OCI-M1 (cell line): ENCODE measurements around the gene KCNQ1.

Source experiments
- DNase-seq: peaks from one replicate; lab custom pipeline; 2025; lab: John Stamatoyannopoulos, UW

Gene KCNQ1

GRCh38 chr11:2808850-2809846 is 364.3 kb downstream of the KCNQ1 start:
- DNase-seq, result no peak

DNA sequence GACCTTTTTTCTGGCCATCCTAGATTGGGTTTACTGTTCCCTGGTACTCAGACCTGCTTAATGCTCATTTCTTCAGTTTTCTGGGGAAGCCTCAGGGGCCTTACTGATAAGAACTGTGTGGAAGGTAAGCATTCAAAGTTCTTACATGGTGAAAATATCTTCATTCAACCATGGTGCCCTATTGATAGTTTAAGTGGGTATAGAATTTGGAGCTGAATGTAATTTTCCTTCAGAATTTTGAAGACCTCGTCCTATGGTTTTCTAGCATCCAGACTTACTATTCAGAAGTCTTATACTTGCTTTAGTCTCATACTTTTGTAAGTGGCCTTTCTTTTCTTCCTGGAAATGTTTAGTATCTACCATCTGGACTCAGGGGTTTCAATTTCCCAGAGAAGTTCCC is 365.0 kb downstream of the KCNQ1 start:
- DNase-seq, result no peak

GRCh38 chr11:2810411-2811205 is 365.8 kb downstream of the KCNQ1 start:
- DNase-seq, result no peak

GRCh38 chr11:2811206-2812091 is 366.6 kb downstream of the KCNQ1 start:
- no peak for DNase-seq

DNA sequence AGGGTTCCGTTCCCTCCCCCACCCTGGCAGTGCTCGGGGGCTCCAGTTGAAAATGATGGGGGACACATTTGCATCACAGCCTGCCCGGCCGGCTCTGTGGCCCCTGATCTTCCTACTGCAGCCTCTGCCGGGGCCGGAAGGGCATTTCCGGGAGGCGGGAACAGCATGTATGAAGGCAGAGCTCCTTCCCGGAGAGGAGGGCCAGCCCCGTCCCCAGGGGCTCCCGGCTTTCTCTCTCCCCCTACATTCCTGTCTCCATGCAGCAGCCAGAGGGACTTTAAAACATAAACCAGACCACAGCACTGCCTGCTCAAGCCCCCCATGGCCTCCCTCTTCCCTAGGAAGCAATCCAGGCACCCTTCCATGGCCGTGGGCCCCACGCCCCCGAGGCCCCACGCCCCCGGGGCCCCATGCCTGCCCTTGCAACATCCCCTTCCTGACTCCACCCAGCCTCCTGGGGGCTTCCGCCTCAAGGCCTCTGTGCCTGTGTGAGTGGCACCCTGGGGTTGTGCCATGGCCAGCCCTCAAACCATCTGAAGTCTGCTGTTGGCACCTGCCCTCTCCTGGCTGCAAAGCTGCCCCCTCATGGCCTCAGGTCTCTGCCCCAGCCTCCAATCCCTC is 367.7 kb downstream of the KCNQ1 start:
- no peak for DNase-seq

DNA sequence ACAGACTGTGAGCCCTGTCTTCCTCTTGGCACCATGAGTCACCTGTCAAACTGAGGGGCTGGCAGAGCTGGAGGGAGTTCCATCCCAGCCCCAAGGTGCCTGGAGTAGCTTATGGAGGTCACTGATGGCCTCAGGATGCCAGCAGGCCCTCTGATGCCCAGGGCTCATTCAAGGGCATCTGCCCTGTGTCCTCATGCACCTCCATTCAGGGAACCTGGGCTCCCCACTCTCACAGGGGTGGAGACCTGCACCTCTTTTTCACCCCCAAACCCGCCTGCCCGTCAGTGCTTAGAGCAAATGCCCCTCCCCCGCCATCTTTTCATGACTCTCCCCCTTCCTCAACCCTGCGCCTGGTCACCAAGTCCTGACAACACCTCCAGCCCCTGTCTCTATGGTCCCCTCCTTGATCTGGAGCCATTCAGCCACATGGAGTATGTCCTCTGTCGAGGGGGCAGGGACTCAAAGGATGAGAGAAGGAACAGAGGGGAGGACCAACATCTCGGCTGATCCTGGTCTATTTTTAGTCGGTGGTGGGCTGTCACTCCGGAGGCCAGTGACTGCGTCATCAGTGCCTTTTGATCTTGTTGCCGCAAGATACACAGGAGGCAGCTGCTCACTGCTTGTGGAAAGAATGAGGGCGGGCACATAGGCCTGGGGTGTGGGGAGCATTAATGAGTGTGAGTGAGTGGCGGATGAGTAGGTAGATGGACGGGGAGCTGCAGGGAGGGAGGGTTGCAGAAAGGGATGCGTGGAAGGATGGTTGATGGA is 368.5 kb downstream of the KCNQ1 start:
- DNase-seq, result no peak

- no peak for DNase-seq
Measured at GRCh38 chr11:2813968-2814367, 369.2 kb downstream of the KCNQ1 start.

DNA sequence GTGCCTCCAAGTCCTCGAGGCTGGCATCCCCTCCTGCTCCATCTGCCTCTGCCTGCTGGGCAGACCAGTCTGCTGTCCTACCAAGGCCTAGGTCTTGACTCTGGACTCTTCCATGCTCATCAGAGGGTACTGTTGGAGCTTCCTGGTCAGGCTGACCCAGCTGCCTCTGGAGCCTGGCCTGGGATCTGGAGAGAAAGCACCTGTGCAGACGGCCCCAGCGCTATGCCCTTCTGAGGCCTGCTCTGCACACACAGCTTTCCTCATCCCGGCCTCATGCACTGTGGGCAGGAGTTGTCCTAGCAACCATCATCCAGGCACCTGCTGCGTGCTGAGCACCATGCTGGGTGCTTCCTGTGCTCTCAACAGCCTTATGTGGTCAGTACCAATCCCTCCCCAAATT is 369.9 kb downstream of the KCNQ1 start:
- no peak for DNase-seq

DNA sequence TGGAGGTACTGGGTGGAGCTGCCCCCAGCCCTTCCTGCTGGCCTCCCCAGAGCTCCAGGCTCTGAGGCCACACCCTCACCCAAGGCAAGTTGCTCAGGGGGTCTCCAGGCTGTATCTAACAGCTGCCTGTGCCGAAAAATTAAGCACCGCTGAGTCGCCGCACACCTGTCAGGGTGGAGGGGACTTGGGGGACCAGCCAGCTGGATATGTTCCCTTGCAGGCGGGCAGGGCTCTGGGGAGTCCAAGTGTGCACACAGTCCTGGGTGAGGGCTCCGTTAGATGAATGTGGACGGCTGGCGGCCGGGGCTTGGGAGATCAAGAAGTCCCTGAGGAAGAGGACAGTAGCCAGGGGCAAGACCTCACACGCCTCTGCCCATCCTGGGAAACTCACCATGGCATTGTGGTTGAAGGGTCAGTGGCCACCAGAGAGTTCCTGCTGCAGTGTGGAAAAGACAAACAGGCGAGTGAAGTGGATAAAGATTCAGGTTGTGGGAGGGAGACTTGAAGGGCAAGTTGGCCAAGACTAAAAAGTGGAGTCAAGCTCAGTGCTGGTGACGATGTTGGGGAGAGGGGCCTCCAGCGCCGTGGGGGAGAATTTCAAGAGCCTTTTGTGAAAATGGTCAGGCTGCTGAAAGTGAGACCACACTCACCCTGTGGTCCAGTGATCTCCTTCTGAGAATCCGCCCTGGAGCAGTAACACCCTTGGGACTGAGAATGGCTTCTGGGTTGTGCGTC is 371.1 kb downstream of the KCNQ1 start:
- DNase-seq, result no peak

GRCh38 chr11:2816523-2816922 is 371.7 kb downstream of the KCNQ1 start:
- no peak for DNase-seq

DNA sequence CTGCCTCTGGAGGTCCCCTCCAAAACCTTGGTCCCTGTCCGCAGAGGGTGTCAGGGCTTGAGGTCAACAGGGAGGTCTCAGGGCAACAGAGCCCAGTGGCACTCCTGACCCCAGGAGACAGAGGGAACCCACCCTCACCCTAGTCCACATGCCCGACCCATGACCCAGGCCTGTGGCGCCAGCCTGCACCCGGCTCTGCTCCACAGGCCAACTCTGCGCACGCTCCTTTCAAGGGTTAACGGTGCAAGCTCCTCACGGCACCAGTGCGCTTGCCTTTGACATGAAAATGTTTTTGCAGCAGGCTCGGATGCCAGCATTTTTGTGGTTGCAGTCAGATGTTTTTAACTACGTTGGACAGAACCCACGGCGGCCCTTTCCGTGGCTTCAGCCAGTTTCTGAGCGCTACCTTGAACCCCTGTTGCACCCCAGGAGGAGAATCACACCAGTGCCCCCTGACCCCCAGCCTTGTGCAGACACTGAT is 372.2 kb downstream of the KCNQ1 start:
- DNase-seq, result no peak

DNA sequence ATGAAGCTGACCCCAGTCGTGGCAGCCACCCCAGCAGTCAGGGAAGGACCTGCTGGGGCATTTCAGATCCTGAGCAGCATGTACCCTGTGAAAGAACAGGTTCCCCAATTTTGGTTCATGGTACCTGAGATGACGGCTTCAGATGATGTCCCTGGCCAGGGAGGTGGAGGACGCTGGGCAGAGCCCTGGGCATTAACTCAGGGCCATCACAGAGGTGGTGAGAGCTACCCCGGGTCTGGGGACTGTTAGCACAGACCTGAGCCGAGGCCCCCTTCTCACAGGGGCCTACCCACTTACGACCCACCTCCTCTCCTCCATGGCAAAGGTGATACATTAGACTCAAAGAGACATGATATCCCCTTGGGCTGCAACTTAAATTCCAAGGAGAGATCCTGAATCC is 372.6 kb downstream of the KCNQ1 start:
- DNase-seq, result no peak

DNA sequence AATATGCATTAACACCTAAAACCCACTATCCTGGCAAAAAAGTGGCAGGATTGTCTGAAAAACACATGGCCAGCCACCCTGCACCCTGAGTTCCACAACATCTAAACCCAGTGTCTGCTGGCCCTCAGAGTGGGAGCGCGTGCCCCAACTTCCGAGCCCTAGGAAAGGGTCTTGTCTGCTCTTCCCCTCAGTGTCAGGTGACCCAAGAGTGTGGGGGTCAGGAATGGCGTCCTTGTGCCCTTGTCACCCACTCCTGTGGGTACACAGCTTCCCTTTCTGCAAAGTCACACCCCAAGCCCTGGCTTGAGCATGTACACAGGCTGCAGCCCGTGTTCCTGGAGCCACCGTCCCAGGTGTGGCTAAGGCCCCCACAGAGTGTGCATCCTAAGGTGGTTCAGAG is 373.2 kb downstream of the KCNQ1 start:
- no peak for DNase-seq

GRCh38 chr11:2818503-2818902 is 373.7 kb downstream of the KCNQ1 start:
- no peak for DNase-seq

DNA sequence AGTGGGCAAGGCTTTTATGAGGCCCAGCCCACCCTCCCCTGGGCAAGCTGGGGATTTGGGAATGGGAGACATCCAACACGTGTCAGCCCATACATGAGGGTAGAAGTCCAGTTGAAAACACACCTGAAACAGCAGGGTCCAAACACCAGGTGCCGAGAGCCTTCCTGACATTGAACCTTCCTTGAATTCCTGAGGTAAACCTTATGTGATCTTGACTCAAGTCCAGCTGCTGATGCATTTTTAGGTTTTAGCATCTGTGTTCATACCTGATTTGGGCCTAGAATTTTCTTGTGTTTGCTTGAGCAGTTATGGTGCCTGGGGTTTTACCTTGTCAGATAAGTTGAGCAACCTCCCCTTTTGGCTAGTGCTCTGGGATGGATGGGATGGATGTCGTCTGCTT is 374.5 kb downstream of the KCNQ1 start:
- DNase-seq, result no peak

DNA sequence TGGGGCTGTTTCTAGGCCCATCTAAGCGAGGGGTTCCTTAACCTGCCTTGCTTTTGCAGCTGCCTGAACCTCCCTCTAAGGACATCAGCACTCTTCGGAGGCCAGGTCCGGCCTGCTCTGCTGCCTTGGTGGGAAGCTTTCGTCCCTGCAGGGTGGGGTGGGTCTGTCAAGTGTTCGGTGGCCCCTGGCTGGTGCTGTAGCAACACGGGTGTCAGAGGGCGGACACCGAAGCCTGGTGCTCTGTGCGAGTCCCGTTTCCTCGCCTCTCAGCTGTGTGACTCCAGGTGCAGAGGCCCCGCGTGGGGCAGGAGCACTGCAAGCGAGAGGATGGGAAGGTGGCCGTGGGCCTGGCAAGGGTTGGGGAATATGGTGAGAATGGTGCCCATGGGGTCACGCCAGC is 376.2 kb downstream of the KCNQ1 start:
- no peak for DNase-seq

- DNase-seq, result no peak
Measured at GRCh38 chr11:2821891-2822290, 377.1 kb downstream of the KCNQ1 start.

GRCh38 chr11:2824851-2825250 is 380.0 kb downstream of the KCNQ1 start:
- no peak for DNase-seq

DNA sequence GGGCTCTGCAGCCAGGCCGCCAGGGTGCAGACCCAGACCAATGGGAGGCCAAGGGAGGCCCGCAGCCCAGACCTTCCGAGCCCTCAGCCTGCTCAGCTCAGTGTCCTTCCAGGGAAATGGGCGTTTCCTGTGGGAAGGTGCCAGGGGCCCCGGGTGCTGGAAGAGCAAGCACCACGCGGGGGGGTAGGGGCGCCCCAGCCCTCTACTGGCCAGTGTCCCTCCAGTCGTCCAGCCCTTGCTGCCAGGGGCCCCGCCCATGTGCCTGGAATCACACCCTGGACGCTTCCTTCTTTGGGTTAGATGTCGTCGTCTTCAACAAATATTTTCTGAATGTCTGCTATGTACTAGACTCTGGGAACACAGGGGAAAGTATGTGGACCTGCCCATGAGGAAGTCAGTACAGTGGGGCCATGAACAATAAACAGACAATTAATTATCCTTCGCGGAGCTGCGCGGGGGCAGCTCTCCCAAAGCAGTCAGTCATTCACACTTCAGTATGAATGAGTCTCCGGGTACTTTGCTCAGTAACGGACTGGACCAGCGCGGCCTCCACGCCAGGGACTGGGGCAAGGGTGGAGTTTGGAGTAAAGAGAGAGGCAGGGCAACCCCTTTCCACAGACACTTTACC is 380.6 kb downstream of the KCNQ1 start:
- DNase-seq, result no peak
